T-helper 17 cell (primary cell): Measurements from ENCODE around the gene LZTFL1. TPM values are rescaled to one million over a fixed set of nuclear protein-coding genes. Genes with fewer than 3 reads are reported as not detected.

Experiments used
- ATAC-seq: fragments of 150-1000 bp; cut with Tn5 transposase; 2 replicates; pipeline ENCODE4 v1.10.0; 2021; ENCODE audit warnings: mild to moderate bottlenecking, moderate library complexity
- DNase-seq, 3 donors: peaks; one replicate each; pipeline versions ENCODE4 v3.0.0 to v3.0.0-alpha.2; 2020 to 2021
- H3K9me3 ChIP-seq: one replicate; pipeline ENCODE4 v1.7.0; 2013; ENCODE audit warnings: low read length, mild to moderate bottlenecking; ENCODE audit not compliant: control insufficient read depth, poor library complexity, severe bottlenecking
- H3K27ac Mint-ChIP-seq: one replicate; pipeline ENCODE4 v1.8.0; 2022; ENCODE audit warnings: mild to moderate bottlenecking, moderate library complexity, mixed read lengths
- H3K27me3 Mint-ChIP-seq: one replicate; pipeline ENCODE4 v1.8.0; 2022; ENCODE audit warnings: mixed read lengths
- H3K36me3 Mint-ChIP-seq: one replicate; pipeline ENCODE4 v1.8.0; 2022; ENCODE audit warnings: low read depth, mixed read lengths
- H3K4me1 Mint-ChIP-seq: one replicate; pipeline ENCODE4 v1.8.0; 2022; ENCODE audit warnings: mild to moderate bottlenecking, mixed read lengths
- H3K4me3 Mint-ChIP-seq: one replicate; pipeline ENCODE4 v1.8.0; 2022; ENCODE audit warnings: mild to moderate bottlenecking, moderate library complexity, mixed read lengths
- total RNA-seq, 4 donors: library from RNA in 2 of 4; stranded (reverse) in 2 of 4; gene quantifications; one replicate each; pipeline ENCODE4 v1.2.3 and lab custom pipeline; 2022 to 2026

The LZTFL1 gene
- total RNA-seq (10 to 100 TPM; 13.0 to 18.1 TPM), total RNA-seq (lab: John Stamatoyannopoulos, UW) (10.6 to 21.9 reads per million in 2 donors)

GRCh38 chr3:45841757-45842491, at the start of gene LZTFL1:
LZTFL1 (minus strand) TSS chr3:45842119; CDS start chr3:45841991, 128 bp downstream.
- H3K9me3 ChIP-seq: no peaks in the 10 kb centered on the region
- peaks cover 4% of the 10 kb centered on the region for H3K27me3 Mint-ChIP-seq
- ATAC-seq (peak; percentile 93), DNase-seq (peak; percentile 63 to 75 (median 75))
- H3K4me3 Mint-ChIP-seq: peak within 1 kb of the TSS; percentile 93
- H3K4me1 Mint-ChIP-seq: peaks cover 35% of the 10 kb centered on the region
- peaks cover 2% of the 10 kb centered on the region for H3K36me3 Mint-ChIP-seq
- peak within 1 kb of the TSS; percentile 96 for H3K27ac Mint-ChIP-seq

GRCh38 chr3:45890405-45890804, 48.5 kb upstream of the LZTFL1 start:
- Mint-ChIP-seq H3K36me3 (no peaks in the 10 kb centered on the region), H3K27ac (no peak overlapping the region), H3K27me3 (peaks cover 7% of the 10 kb centered on the region), H3K4me3 (no peak overlapping the region), H3K4me1 (peaks cover 18% of the 10 kb centered on the region)
- DNase-seq (no peak), ATAC-seq (no peak)
- H3K9me3 ChIP-seq: no peaks in the 10 kb centered on the region

DNA sequence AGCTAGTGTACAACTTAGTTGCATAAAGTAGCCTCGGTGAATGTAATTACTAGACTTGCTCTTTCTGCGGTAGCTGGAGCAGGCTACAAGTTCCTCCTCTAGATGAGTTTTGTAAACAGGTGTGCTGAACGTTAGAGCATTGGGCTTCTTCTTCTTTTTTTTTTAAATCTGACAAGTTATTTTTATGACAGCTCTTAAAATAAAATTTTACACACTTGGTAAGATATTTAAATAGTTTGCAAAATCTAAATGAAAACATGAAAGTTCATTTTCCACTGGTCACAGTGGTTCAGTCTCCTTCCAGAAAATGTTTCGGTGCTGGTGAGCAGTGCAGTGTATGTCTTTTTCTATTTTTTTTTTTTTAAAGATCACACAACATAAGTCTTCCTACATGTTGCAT, 47.4 kb upstream of the LZTFL1 start:
- Mint-ChIP-seq H3K4me1 (peaks cover 21% of the 10 kb centered on the region), H3K27ac (no peak overlapping the region), H3K36me3 (no peaks in the 10 kb centered on the region), H3K27me3 (peaks cover 16% of the 10 kb centered on the region), H3K4me3 (no peak overlapping the region)
- ATAC-seq (no peak), DNase-seq (no peak)
- H3K9me3 ChIP-seq: no peaks in the 10 kb centered on the region

GRCh38 chr3:45887759-45888511, 46.0 kb upstream of the LZTFL1 start:
- H3K4me1 Mint-ChIP-seq: peaks cover 24% of the 10 kb centered on the region
- H3K27me3 Mint-ChIP-seq: peaks cover 29% of the 10 kb centered on the region
- H3K9me3 ChIP-seq: no peaks in the 10 kb centered on the region
- ATAC-seq: no peak
- DNase-seq: no peak
- peak overlapping the region; percentile 62 for H3K4me3 Mint-ChIP-seq
- H3K36me3 Mint-ChIP-seq: no peaks in the 10 kb centered on the region
- H3K27ac Mint-ChIP-seq: peak overlapping the region; percentile 84

DNA sequence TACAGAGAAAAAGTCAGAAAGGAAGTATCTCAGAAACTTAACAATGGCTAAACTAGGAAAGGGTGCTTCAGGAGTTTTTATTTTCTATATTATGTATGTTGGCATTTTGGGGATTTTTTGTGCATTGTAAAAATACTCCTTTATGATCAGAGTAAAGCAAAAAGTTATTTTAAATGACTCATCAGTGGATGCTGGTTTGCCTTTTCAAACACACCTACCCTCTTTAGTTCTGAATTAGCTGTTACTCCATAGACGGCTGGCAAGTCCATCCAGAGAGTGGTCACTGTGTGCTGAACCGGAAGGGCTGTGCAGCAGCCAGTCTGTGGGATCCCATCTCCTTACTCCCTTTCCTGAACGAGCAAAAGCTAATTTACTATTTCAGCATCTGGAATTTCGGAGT, 45.4 kb upstream of the LZTFL1 start:
- Mint-ChIP-seq H3K27me3 (peaks cover 29% of the 10 kb centered on the region), H3K36me3 (no peaks in the 10 kb centered on the region), H3K4me1 (peaks cover 24% of the 10 kb centered on the region), H3K4me3 (peak overlapping the region; percentile 62), H3K27ac (peak overlapping the region; percentile 84)
- H3K9me3 ChIP-seq: no peaks in the 10 kb centered on the region
- no peak for ATAC-seq
- DNase-seq: no peak

- Mint-ChIP-seq H3K27me3 (peaks cover 29% of the 10 kb centered on the region), H3K36me3 (no peaks in the 10 kb centered on the region), H3K27ac (peak within 1 kb of the TSS; percentile 84), H3K4me3 (peak within 1 kb of the TSS; percentile 62), H3K4me1 (peaks cover 26% of the 10 kb centered on the region)
- H3K9me3 ChIP-seq: no peaks in the 10 kb centered on the region
- peak; percentile 67 for ATAC-seq
- no peak for DNase-seq
Measured at GRCh38 chr3:45885979-45886705, 44.2 kb upstream of the LZTFL1 start, which contains the start of gene CCR9. CCR9 (plus strand) TSS chr3:45886543; CDS start chr3:45894934, 8,391 bp downstream.

- no peaks in the 10 kb centered on the region for H3K9me3 ChIP-seq
- ATAC-seq (no peak), DNase-seq (no peak)
- Mint-ChIP-seq H3K36me3 (no peaks in the 10 kb centered on the region), H3K27me3 (peaks cover 29% of the 10 kb centered on the region), H3K4me1 (peaks cover 31% of the 10 kb centered on the region), H3K27ac (peak overlapping the region; percentile 21), H3K4me3 (peak overlapping the region; percentile 70)
Measured at GRCh38 chr3:45884368-45885201, 42.7 kb upstream of the LZTFL1 start.

DNA sequence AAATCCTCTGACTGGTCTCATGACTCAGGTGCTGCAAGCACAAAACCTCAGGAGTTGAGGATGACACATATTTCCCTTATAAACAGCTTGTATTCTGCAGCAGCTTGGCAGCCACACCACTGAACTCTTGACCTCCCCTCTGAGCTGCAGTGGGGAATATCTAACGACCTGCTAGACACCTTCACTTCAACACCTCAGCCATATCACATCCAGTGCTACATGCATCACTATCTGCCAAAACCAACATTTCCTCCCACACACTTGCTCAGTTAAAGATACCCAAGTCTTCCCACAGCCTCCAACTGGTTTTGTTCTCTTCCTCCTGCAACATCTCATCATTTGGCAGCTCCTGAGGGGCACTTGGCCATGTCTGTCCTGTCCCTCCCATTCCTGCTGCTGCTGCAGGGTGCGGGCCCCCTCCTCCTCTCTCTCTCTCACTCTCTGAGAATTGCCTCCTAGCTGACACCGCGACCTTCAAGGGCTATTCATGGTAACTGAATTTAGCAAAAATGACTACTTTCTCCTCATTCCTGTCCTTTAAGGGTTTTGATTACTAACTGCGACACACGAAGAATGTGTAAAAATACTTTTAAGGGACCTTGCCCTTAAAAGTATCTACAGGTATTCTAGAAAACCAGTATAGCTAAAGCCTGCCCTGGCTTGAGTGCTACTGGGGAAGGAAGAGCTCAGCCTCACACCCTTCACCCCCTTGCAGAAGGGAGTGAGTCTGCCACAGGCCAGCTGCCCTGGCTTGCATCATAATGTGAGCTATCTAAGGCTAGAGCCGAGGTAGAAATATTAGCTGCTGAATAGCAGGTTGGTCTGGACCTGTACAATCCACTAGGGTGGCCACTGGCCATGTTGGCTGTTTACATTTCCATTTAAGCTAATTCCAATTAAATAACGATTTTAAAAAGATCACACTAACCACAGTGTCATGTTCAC, 39.4 kb upstream of the LZTFL1 start:
- H3K4me3 Mint-ChIP-seq: no peak overlapping the region

GRCh38 chr3:45880725-45881077, 38.8 kb upstream of the LZTFL1 start:
- Mint-ChIP-seq H3K36me3 (no peaks in the 10 kb centered on the region), H3K27ac (no peak overlapping the region), H3K27me3 (peaks cover 34% of the 10 kb centered on the region), H3K4me3 (no peak overlapping the region), H3K4me1 (peaks cover 26% of the 10 kb centered on the region)
- H3K9me3 ChIP-seq: no peaks in the 10 kb centered on the region
- DNase-seq: no peak
- ATAC-seq: no peak

More for the DNA sequence above, 39.4 kb upstream of the LZTFL1 start:
- H3K36me3 Mint-ChIP-seq: no peaks in the 10 kb centered on the region
- H3K27me3 Mint-ChIP-seq: peaks cover 32% of the 10 kb centered on the region
- ATAC-seq: peak; percentile 71
- H3K4me1 Mint-ChIP-seq: peaks cover 28% of the 10 kb centered on the region
- no peaks in the 10 kb centered on the region for H3K9me3 ChIP-seq
- H3K27ac Mint-ChIP-seq: no peak overlapping the region
- no peak for DNase-seq

DNA sequence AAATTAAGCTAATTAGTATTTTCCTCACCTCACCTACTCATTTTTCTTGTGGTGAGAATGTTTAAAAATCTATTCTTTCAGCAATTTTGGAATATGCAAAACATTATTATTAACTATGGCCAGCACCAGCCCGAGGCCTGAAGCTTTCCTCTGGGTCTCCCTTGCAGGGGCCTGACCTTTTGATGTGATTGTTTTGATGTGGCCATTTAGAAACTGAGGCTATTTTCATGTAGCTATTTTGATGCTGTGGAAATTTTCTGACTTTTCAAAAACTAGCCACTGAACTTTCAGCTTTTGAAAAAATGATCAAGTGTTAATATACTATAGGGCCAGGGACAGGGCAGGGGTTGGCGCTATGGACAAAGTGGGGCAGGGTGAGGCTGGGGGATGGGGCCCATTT, 36.2 kb upstream of the LZTFL1 start:
- Mint-ChIP-seq H3K36me3 (peaks cover 3% of the 10 kb centered on the region), H3K27me3 (peaks cover 27% of the 10 kb centered on the region)

GRCh38 chr3:45874677-45875346, 32.9 kb upstream of the LZTFL1 start:
- no peaks in the 10 kb centered on the region for H3K9me3 ChIP-seq
- Mint-ChIP-seq H3K27ac (no peak overlapping the region), H3K4me1 (peaks cover 30% of the 10 kb centered on the region), H3K27me3 (peaks cover 38% of the 10 kb centered on the region), H3K36me3 (peaks cover 3% of the 10 kb centered on the region), H3K4me3 (no peak overlapping the region)
- DNase-seq: no peak
- ATAC-seq: no peak

More for the DNA sequence above, 36.2 kb upstream of the LZTFL1 start:
- Mint-ChIP-seq H3K4me1 (peaks cover 27% of the 10 kb centered on the region), H3K4me3 (no peak overlapping the region), H3K27ac (no peak overlapping the region)
- DNase-seq (no peak), ATAC-seq (no peak)
- H3K9me3 ChIP-seq: no peaks in the 10 kb centered on the region
